ENCODE measurements around the gene MYH15.

MYH15 gene

GRCh38 chr3:108428586-108428985 lies 81.8 kb downstream of the MYH15 start:
- in situ Hi-C loops (cut with MboI; ENCODE audit: low sequenced_read_pairs) = no loop called here

- in situ Hi-C loops (cut with MboI; ENCODE audit: low sequenced_read_pairs) = no loop called here
Observed at GRCh38 chr3:108420926-108421325, 89.5 kb downstream of the MYH15 start.

GRCh38 chr3:108416111-108416869 lies 94.1 kb downstream of the MYH15 start:
- in situ Hi-C loops (cut with MboI; ENCODE audit: low sequenced_read_pairs) = no loop called here

- in situ Hi-C loops (cut with MboI; ENCODE audit: low sequenced_read_pairs) = no loop called here
Observed at GRCh38 chr3:108415661-108416060, 94.7 kb downstream of the MYH15 start.

GRCh38 chr3:108414007-108414406 lies 96.4 kb downstream of the MYH15 start:
- in situ Hi-C loops (cut with MboI; ENCODE audit: low sequenced_read_pairs) = no loop called here

GRCh38 chr3:108412121-108412750 lies 98.2 kb downstream of the MYH15 start:
- in situ Hi-C loops (cut with MboI; ENCODE audit: low sequenced_read_pairs) = no loop called here

- in situ Hi-C loops (cut with MboI; ENCODE audit: low sequenced_read_pairs) = no loop called here
Observed at GRCh38 chr3:108410531-108410984, 99.8 kb downstream of the MYH15 start.

GRCh38 chr3:108409800-108410178 lies 100.6 kb downstream of the MYH15 start:
- in situ Hi-C loops (cut with MboI; ENCODE audit: low sequenced_read_pairs) = no loop called here

- in situ Hi-C loops (cut with MboI; ENCODE audit: low sequenced_read_pairs) = no loop called here
Observed at GRCh38 chr3:108408883-108409799, 101.3 kb downstream of the MYH15 start.

GRCh38 chr3:108407886-108408285 lies 102.5 kb downstream of the MYH15 start:
- in situ Hi-C loops (cut with MboI; ENCODE audit: low sequenced_read_pairs) = no loop called here

- in situ Hi-C loops (cut with MboI; ENCODE audit: low sequenced_read_pairs) = no loop called here
Observed at GRCh38 chr3:108406661-108407206, 103.7 kb downstream of the MYH15 start.

- in situ Hi-C loops (cut with MboI; ENCODE audit: low sequenced_read_pairs) = no loop called here
Observed at GRCh38 chr3:108406063-108406660, 104.2 kb downstream of the MYH15 start.

- in situ Hi-C loops (cut with MboI; ENCODE audit: low sequenced_read_pairs) = no loop called here
Observed at GRCh38 chr3:108404368-108404767, 106.0 kb downstream of the MYH15 start.

GRCh38 chr3:108403686-108404345 lies 106.6 kb downstream of the MYH15 start:
- in situ Hi-C loops (cut with MboI; ENCODE audit: low sequenced_read_pairs) = no loop called here

- in situ Hi-C loops (cut with MboI; ENCODE audit: low sequenced_read_pairs) = no loop called here
Observed at GRCh38 chr3:108403198-108403597, 107.2 kb downstream of the MYH15 start.

GRCh38 chr3:108401836-108402235 lies 108.6 kb downstream of the MYH15 start:
- in situ Hi-C loops (cut with MboI; ENCODE audit: low sequenced_read_pairs) = no loop called here

GRCh38 chr3:108398510-108398909 lies 111.9 kb downstream of the MYH15 start:
- in situ Hi-C loops (cut with MboI; ENCODE audit: low sequenced_read_pairs) = no loop called here

GRCh38 chr3:108396336-108396735 lies 114.1 kb downstream of the MYH15 start:
- in situ Hi-C loops (cut with MboI; ENCODE audit: low sequenced_read_pairs) = no loop called here

GRCh38 chr3:108394563-108394962 lies 115.8 kb downstream of the MYH15 start:
- in situ Hi-C loops (cut with MboI; ENCODE audit: low sequenced_read_pairs) = no loop called here

- in situ Hi-C loops (cut with MboI; ENCODE audit: low sequenced_read_pairs) = no loop called here
Observed at GRCh38 chr3:108394016-108394415, 116.4 kb downstream of the MYH15 start.
